GM19351 (cell line): ENCODE data around the gene SAP30L.

Experiments used
- ATAC-seq: cut with Tn5 transposase; IDR thresholded peaks from one replicate; pipeline ENCODE4 v1.9.1; 2021; ENCODE audit warnings: mild to moderate bottlenecking, moderate library complexity; ENCODE audit not compliant: unreplicated experiment

SAP30L gene

GRCh38 chr5:154505567-154505966 lies 59.8 kb downstream of the SAP30L start:
- ATAC-seq: no peak

- ATAC-seq: no peak
Measured at GRCh38 chr5:154506049-154506715, 60.4 kb downstream of the SAP30L start.

GRCh38 chr5:154506716-154507080 lies 60.9 kb downstream of the SAP30L start:
- ATAC-seq: no peak

GRCh38 chr5:154508114-154508513 lies 62.3 kb downstream of the SAP30L start:
- no peak for ATAC-seq

GRCh38 chr5:154509784-154510555 lies 64.2 kb downstream of the SAP30L start:
- ATAC-seq: no peak
